H1 (cell line): ENCODE data around the gene HMCN2.

Experiments
- JUN ChIP-seq: IDR thresholded peaks from 2 replicates; pipeline ENCODE4 v1.6.1; 2011; ENCODE audit warnings: low read depth, mild to moderate bottlenecking, improper control_type of control experiment, low read length
- POLR2A ChIP-seq, 2 experiments: IDR thresholded peaks; 1 replicate in 1 of 2; 2 replicates in 1 of 2; pipeline ENCODE4 v1.6.1; 2011; ENCODE audit warnings: low read depth in 2 of 2, low read length in 2 of 2, mild to moderate bottlenecking in 2 of 2; ENCODE audit errors: control extremely low read depth in 1 of 2

- TF ChIP-seq POLR2A (IDR thresholded peaks at IDR 0.05; ENCODE audit: control extremely low read depth in 1 of 2, low read depth in 2 of 2, low read length in 2 of 2) (no peak), JUN (no peak)
These were observed 25.0 kb upstream of the HMCN2 start for GRCh38 chr9:130240410-130241197.
